Cardiac fibroblast (primary cell): ENCODE measurements around the gene HCFC1R1.

Experiments used
- DNase-seq, 2 donors: peaks; one replicate each; pipeline versions ENCODE4 v3.0.0 to v3.0.0-alpha.2; 2010; ENCODE audit warnings: low read depth in 2 of 2
- H3K4me3 ChIP-seq, 2 donors: replicated peaks in 1 of 2; 1 replicate in 1 of 2; 2 replicates in 1 of 2; pipeline ENCODE4 v1.5.1; 2011; ENCODE audit warnings: low read depth in 2 of 2, low read length in 2 of 2, mild to moderate bottlenecking in 2 of 2, moderate library complexity in 1 of 2
- CTCF ChIP-seq: IDR thresholded peaks from one replicate; pipeline ENCODE4 v1.5.1; 2011; ENCODE audit warnings: low read depth, mild to moderate bottlenecking, low read length, inconsistent platforms

The HCFC1R1 gene

DNA sequence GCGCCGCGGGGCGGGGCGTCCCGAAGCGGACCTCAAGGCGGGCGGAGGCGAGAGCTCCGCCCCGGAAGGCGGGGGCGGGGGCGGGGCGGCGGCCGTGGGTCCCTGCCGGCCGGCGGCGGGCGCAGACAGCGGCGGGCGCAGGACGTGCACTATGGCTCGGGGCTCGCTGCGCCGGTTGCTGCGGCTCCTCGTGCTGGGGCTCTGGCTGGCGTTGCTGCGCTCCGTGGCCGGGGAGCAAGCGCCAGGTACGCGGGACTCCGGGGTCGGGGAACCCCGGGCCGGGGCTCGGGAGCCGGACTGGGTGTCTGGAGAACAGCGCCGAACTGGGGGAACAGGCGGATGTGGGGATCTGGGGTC, 3.5 kb downstream of the HCFC1R1 start, which contains the start of gene TNFRSF12A:
Gene TNFRSF12A (plus strand): TSS at position 122 of the 357 bp plus-strand sequence. CDS start 30 bp downstream, at position 152.
- H3K4me3 ChIP-seq: peak within 1 kb of the TSS; percentile 74 to 77
- peak; percentile 79 to 80 for DNase-seq
- no peak for TF ChIP-seq CTCF

GRCh38 chr16:3019594-3020246, 4.0 kb downstream of the HCFC1R1 start:
- DNase-seq: no peak
- no peak for TF ChIP-seq CTCF
- H3K4me3 ChIP-seq: peak overlapping the region; percentile 36 to 74

DNA sequence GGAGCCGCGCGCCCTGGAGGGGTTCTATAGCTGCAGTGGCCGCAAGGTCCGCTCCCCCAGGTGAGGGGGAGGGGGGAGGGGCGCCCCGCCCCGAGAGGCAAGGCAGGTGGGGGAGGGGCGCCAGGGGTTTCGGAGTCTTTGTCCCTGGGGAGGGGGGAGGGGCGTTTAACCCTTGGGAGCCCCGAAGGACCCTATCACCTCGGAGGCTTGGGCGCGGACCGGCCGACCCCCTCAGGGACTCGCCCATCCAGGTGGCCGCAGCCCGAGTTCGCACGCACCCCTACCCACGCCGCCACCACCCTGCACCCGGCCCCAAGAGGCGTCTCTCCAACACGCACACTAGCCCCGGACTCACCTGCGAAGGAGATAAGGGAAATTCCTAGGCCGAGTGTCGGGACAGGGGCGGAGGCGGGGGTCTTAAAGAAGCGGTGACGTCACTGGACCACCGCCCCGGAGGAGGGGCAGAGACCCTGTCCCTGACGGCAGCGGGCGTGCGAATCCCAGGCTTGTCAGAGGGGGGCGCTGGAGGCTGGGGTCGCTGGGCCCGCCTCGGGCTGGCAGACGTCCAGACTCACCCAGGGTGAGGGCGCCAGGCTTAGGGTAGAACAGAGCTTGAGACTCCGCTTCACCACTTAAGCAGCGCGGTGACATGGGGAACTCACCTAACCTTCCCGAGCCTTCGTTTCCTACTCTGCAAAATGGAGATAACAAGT, 5.8 kb downstream of the HCFC1R1 start, which contains the start of gene CLDN6:
Gene CLDN6 (minus strand): TSS at position 390 of the 713 bp plus-strand sequence. CDS start 2,162 bp downstream, outside the sequence.
- peak; percentile 23 for TF ChIP-seq CTCF
- H3K4me3 ChIP-seq: no peak within 1 kb of the TSS
- DNase-seq: no peak

DNA sequence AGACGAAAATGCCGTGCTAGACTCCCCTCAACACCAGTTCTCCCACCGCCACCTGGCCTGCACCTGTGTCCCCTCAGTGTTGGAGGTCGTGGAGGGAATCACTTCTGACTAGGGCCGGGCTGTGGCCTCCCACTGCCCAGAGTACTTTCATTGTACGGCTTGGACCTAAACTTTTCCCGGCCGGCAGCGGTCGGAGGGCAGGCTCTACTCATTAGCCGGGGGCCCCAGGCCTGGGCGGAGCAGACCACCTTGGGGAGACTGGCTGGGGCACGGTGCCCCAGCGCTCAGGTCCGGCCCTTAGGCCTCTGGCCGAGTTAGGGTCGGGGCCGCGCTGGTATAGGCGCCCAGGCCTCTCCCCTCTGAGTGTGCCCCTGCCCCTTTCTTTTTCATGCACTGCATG, 6.4 kb downstream of the HCFC1R1 start:
- no peak for TF ChIP-seq CTCF
- no peak overlapping the region for H3K4me3 ChIP-seq
- no peak for DNase-seq

- no peak overlapping the region for H3K4me3 ChIP-seq
- TF ChIP-seq CTCF: no peak
- DNase-seq: no peak
Measured at GRCh38 chr16:3015865-3016521, 7.7 kb downstream of the HCFC1R1 start.

GRCh38 chr16:3014971-3015370, 8.8 kb downstream of the HCFC1R1 start:
- DNase-seq: no peak
- TF ChIP-seq CTCF: no peak
- H3K4me3 ChIP-seq: no peak overlapping the region
